ENCODE results near the gene PANK1. TPM values are rescaled to one million over a fixed set of nuclear protein-coding genes. Genes with fewer than 3 reads are reported as not detected.
A peak's percentile ranks its signal among the peaks of the same experiment; 100 is the strongest.

The PANK1 gene
- total and polyA plus RNA-seq, 2 of the 4 experiments (the other 2 are of a cell fraction): 3.0 to 8.8 TPM

GRCh38 chr10:89590326-89590725 is 54.7 kb downstream of the PANK1 start:
- no peak overlapping the region for H3K4me3 ChIP-seq (ENCODE audit: insufficient read depth, low read depth, low read length)
- CTCF ChIA-PET: no interaction called here
- H2BK5ac ChIP-seq (ENCODE audit: low read depth, low read length, poor library complexity, severe bottlenecking): no peak overlapping the region
- no peaks in the 10 kb centered on the region; the same call in 1 of the 2 replicates for H3K9me3 ChIP-seq (ENCODE audit: control insufficient read depth, insufficient read depth, low read length)
- no peak overlapping the region for H4K5ac ChIP-seq (ENCODE audit: low read depth, low read length)
- POLR2A ChIA-PET (ENCODE audit: unreplicated experiment): no interaction called here
- no peak overlapping the region for H2AK5ac ChIP-seq (ENCODE audit: low read depth, low read length)
- no peak overlapping the region for H3K4ac ChIP-seq (ENCODE audit: low read depth, low read length)
- BruUV-seq (replicated peaks): no TSS peak
- H3K4me1 ChIP-seq (ENCODE audit: control insufficient read depth, insufficient read depth, low read length): peaks cover 10% of the 10 kb centered on the region
- H2BK20ac ChIP-seq (ENCODE audit: low read depth, low read length): no peak overlapping the region
- peaks cover 6% of the 10 kb centered on the region for H3K9me1 ChIP-seq (ENCODE audit: insufficient read depth, low read length)
- H3K9ac ChIP-seq (ENCODE audit: low read depth, low read length): no peak overlapping the region
- no peaks in the 10 kb centered on the region for H3K36me3 ChIP-seq (ENCODE audit: control insufficient read depth, insufficient read depth, low read length)
- in situ Hi-C loops (cut with MboI; ENCODE audit: low sequenced_read_pairs): no loop called here
- no peak overlapping the region for H2AFZ ChIP-seq (replicated peaks; ENCODE audit: low read length, poor library complexity)
- no peak overlapping the region for H3K56ac ChIP-seq (ENCODE audit: extremely low read depth, insufficient read depth, low read length)
- H3K14ac ChIP-seq (replicated peaks; ENCODE audit: low read depth, low read length): no peak overlapping the region
- DNase-seq: no peak
- TF ChIP-seq MAFK (IDR thresholded peaks at IDR 0.05; ENCODE audit: low read depth, low read length) (peak; percentile 96), NFE2L2 (IDR thresholded peaks at IDR 0.05; ENCODE audit: low read depth, low read length) (peak; percentile 67), FOS (IDR thresholded peaks at IDR 0.05; ENCODE audit: low read depth, low read length) (no peak), CEBPB (IDR thresholded peaks at IDR 0.05; ENCODE audit: low read depth, low read length) (no peak), RFX5 (IDR thresholded peaks at IDR 0.05; ENCODE audit: low read depth, low read length) (no peak), SMC3 (IDR thresholded peaks at IDR 0.05; ENCODE audit: low read depth, low read length) (no peak)
- no peak overlapping the region for H3K23ac ChIP-seq (ENCODE audit: low read depth, low read length)
- dilution Hi-C loops (cut with HindIII; ENCODE audit: low sequenced_read_pairs, unreplicated experiment): no loop called here
- no peaks in the 10 kb centered on the region; a peak in 1 of 4 replicates for H3K79me1 ChIP-seq (ENCODE audit: low read depth in 1 of 2, low read length in 2 of 2)
- whole genome bisulfite sequencing, 2 experiments (ENCODE audit: extremely low coverage in 2 of 2, insufficient read length in 1 of 2): no CpG with 5 or more reads among the region's 3 CpGs
- intact Hi-C loops (cut with micrococcal nuclease): no loop called here
- no peak overlapping the region for H2BK15ac ChIP-seq (ENCODE audit: low read depth, low read length)
- no peak overlapping the region for H4K91ac ChIP-seq (ENCODE audit: insufficient read depth, low read depth, low read length)
- H3K4me2 ChIP-seq (ENCODE audit: low read depth, low read length): no peak overlapping the region
- no peak overlapping the region for H2AK9ac ChIP-seq (replicated peaks; ENCODE audit: low read depth, low read length, poor library complexity)
- H4K20me1 ChIP-seq (ENCODE audit: insufficient read depth, low read length): no peaks in the 10 kb centered on the region
- no peak overlapping the region for H3K18ac ChIP-seq (ENCODE audit: low read depth, low read length)
- H3K27me3 ChIP-seq (ENCODE audit: control insufficient read depth, insufficient read depth, low read length): no peaks in the 10 kb centered on the region
- no peak for ATAC-seq (ENCODE audit: low read depth)
- no peak overlapping the region for H4K8ac ChIP-seq (ENCODE audit: low read depth in 2 of 2, low read length in 2 of 2)
- no peak overlapping the region for H2BK120ac ChIP-seq (ENCODE audit: low read depth, low read length)
- H3K27ac ChIP-seq (ENCODE audit: insufficient read depth, low read length): no peak overlapping the region

All from IMR-90 (cell line).